Measurements from ENCODE around the gene ZNF827. TPM values are rescaled to one million over a fixed set of nuclear protein-coding genes. Genes with fewer than 3 reads are reported as not detected.

Gene ZNF827, protein sequence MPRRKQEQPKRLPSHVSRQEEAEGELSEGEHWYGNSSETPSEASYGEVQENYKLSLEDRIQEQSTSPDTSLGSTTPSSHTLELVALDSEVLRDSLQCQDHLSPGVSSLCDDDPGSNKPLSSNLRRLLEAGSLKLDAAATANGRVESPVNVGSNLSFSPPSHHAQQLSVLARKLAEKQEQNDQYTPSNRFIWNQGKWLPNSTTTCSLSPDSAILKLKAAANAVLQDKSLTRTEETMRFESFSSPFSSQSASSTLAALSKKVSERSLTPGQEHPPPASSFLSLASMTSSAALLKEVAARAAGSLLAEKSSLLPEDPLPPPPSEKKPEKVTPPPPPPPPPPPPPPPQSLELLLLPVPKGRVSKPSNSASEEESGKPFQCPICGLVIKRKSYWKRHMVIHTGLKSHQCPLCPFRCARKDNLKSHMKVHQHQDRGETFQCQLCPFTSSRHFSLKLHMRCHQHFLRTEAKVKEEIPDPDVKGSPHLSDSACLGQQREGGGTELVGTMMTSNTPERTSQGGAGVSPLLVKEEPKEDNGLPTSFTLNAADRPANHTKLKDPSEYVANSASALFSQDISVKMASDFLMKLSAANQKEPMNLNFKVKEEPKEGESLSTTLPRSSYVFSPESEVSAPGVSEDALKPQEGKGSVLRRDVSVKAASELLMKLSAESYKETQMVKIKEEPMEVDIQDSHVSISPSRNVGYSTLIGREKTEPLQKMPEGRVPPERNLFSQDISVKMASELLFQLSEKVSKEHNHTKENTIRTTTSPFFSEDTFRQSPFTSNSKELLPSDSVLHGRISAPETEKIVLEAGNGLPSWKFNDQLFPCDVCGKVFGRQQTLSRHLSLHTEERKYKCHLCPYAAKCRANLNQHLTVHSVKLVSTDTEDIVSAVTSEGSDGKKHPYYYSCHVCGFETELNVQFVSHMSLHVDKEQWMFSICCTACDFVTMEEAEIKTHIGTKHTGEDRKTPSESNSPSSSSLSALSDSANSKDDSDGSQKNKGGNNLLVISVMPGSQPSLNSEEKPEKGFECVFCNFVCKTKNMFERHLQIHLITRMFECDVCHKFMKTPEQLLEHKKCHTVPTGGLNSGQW
- total RNA-seq: 27.5 TPM

DNA sequence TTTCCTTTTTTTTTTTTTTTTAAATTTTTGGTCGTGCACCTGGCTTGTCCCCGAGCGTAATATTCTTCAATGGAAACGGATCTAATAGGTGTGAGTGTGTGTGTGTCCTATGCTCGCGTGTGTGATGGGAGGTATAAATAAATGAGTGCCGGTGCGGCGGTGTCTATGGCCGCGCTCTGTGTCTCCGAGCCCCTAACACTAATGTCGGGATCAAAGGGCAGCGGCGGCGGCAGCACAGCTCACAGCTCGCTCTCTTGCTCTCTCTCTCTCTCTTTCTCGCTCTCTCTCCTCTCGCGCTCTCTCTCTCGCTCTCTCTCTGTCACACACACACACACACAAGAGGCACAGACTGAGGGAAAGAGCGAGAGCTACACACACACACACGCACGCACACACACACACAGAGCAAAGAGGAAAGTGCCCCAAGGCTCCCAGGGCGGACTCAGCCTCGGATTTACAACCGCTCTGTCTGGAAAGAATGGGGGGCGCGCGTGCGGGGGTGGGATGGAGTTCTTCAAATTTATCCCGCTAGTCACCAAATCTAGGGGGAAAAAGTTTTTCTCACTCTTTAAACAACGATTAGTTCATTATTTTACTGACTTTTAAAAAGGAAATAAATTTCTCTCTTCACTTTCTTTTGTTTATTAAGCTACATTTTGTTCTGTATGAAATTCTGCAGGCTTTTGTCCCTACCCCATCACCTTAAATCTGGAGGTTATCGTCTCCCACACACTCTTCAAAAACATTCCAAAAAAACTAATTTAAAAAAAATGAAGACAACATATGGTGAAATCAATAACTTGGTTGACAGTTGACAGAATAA, at the start of gene ZNF827:
TSS of gene ZNF827 (minus strand) at position 206 of the 823 bp plus-strand sequence. CDS start 416 bp downstream, outside the sequence.

Small RNA genes within 50 kb of the gene (small RNA-seq; reads per million reads assigned to genes)
- gene RF00019: not detected

Other genes starting within 250 kb of the ZNF827 start
- 39.7 TPM for gene LSM6, start 236.9 kb upstream of the ZNF827 start, total RNA-seq

Measured in diencephalon (tissue), 1 donor.